Islet of Langerhans (tissue), 1 donor: ENCODE measurements around the gene PILRB.

ENCODE experiments used
- FAIRE-seq: peaks from one replicate; lab custom pipeline; 2011; peaks lifted over from hg19 to GRCh38; lab: Jason Lieb, UNC

Gene PILRB

DNA sequence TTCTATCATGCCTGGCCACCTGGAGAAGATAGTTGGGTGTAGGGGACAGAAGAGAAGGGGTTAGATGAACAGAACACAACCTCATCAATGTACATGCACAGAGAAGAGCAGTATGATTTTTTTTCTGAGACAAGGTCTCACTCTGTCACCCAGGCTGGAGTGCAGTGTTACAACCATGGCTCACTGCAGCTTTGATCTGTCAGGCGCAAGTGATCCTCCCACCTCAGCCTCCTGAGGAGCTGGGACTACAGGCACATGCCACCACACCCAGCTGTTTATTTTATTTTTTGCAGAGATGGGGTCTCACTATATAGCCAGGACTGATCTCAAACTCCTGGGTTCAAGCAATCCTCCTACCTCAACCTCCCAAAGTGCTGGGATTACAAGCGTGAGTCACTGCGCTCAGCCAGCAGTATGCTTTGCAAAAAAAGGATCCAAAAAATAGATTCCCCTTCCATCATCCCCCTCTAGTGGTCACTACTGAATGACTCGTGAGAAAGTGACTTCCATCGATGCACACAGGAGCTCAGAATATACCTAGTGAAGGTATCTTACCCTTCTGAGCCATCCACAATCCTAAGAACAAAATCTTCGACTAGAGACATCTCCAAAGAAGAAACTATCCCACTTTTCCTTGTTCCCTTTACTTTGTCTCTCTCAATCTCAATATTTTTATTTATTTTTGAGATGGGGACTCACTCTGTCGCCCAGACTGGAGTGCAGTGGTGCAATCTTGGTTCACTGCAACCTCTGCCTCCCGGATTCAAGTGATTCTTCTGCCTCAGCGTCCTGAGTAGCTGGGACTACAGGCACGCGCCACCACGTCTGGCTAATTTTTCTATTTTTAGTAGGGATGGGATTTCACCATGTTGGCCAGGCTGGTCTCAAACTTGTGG lies 49.6 kb downstream of the PILRB start:
- FAIRE-seq, result no peak

DNA sequence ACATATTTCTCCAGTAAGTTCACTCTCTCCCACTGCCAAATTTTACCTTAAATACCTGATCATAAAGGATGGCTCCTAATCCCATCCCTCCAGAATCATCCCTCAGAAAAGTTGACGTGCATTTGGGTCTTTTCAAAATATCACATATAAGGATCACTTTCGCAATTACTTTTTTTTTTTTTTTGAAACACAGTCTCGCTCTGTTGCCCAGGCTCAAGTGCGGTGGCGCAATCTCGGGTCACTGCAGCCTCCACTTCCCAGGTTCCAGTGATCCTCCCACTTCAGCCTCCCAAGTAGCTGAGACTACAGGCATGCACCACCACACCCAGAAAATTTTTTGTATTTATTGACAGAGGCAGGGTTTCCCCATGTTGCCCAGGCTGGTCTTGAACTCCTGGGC lies 53.2 kb downstream of the PILRB start:
- FAIRE-seq, result no peak

DNA sequence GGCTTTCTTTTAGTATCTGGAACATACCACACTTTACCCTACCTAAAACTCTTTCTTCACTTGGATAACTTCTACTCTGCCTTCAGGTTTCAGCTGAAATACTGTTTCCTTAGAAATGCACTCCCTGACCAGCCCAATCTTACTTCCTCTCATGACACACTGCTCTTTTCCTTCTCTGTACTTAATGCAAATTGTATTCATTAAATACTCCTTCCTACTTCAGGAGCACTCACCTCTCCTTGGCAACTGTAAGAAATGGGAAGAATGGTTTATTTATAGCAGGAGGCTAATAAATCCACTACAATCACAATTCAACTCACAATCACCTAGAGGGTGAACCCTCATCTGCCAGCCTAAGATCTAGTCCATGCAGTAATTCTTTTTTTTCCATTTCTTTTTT lies 55.4 kb downstream of the PILRB start:
- FAIRE-seq, result no peak

DNA sequence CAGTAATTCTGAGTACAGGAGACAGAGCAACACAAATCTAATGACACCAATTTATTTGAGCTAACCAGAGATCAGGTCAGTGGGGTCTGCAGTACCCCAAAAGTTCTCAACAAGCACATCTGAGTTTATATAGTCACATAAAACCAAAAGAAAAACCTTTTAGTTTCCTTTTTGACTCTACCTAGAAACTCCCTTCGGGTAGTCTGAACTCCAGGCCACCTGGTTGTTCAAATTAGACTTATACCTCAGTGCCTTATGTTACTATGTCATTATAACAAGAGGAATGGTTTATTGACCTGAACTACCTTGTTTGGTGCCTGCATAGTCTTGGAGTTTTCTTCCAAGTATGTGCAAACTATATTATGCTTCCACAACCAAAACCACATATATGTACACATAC lies 56.0 kb downstream of the PILRB start:
- no peak for FAIRE-seq

DNA sequence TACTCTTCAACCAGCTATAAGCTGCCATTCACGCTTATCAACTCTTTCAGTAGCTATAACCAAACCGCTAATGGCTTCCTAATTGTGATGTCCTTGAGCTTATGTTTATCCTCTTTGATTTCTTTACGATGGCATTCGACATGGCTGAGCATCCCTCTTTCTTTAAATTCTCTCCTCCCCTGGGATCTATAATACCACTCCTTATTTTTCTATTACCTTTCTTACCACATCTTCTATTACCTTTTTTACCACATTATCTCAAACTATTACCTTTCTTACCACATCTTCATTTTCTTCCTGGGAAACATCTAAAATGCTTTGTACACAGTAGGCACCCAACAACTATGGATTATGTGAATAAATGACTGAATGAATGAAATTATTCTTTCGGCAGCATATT lies 57.5 kb downstream of the PILRB start:
- no peak for FAIRE-seq
